Stimulated activated naive B cell treated with anti-CD40 and anti-IgM and Interleukin-4, amounts not matched to agents 10 μg/mL and 1 μg/mL and 100 μg/mL, for 72 hours (primary cell): Measurements from ENCODE around the gene MINDY4.
"Not testable (repeated sequence)": the region's sequence is repeated elsewhere in the genome, so short reads cannot be mapped to it uniquely, and the experiment has no call there.

Experiments
- ATAC-seq, 2 donors: fragments of 150-1000 bp; cut with Tn5 transposase; replicated peaks; 2 replicates each; pipeline ENCODE4 v1.10.0; 2021; ENCODE audit warnings: moderate library complexity in 1 of 2
- DNase-seq: peaks from one replicate; pipeline ENCODE4 v3.0.0; 2021
- H3K27ac Mint-ChIP-seq: one replicate; pipeline ENCODE4 v1.8.0; 2022; ENCODE audit warnings: mild to moderate bottlenecking, mixed read lengths
- H3K27me3 Mint-ChIP-seq, 2 donors: one replicate each; pipeline ENCODE4 v1.8.0; 2022; ENCODE audit warnings: mixed read lengths in 2 of 2
- H3K36me3 Mint-ChIP-seq, 2 donors: one replicate each; pipeline ENCODE4 v1.8.0; 2022; ENCODE audit warnings: mixed read lengths in 2 of 2, mild to moderate bottlenecking in 1 of 2
- H3K4me1 Mint-ChIP-seq, 2 donors: one replicate each; pipeline ENCODE4 v1.8.0; 2022; ENCODE audit warnings: mixed read lengths in 2 of 2, mild to moderate bottlenecking in 1 of 2
- H3K4me3 Mint-ChIP-seq, 2 donors: one replicate each; pipeline ENCODE4 v1.8.0; 2022; ENCODE audit warnings: mild to moderate bottlenecking in 2 of 2, mixed read lengths in 2 of 2, moderate library complexity in 1 of 2
- H3K9me3 Mint-ChIP-seq, 2 donors: one replicate each; pipeline ENCODE4 v1.8.0; 2022; ENCODE audit warnings: mixed read lengths in 2 of 2, mild to moderate bottlenecking in 1 of 2

The MINDY4 gene

DNA sequence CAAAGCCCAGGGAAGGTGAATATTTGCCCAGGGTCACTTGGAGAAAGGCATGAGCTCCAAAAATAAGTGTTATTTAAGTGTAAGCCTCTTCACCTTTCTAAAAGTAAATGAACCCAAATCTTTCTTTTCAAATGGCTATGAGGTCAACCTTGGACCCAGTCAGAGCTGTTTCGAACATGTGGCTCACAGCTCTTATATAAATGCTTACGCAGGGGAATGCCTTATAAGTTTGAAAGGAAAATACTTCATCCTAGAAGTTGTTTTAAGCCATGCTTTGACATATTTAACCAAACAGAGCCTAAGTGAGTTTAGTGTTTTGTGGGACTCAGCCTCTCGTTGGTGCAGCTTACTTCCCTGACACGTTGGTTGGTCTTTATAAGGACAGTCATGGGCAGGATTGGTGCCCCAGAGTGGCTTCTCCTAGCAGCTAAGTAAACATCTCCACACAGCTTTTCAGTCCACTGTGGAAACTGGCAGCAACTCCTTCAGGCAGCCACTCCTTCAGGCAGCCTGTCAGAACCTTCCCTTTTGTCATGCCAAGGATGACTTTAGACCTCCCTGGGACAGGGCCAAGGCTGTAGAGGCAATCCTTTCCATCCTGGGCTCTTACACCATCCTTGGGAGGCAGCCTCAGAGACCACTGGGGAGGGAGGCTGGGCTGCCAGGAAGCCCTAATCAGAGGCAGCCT is 43.6 kb downstream of the MINDY4 start:
- no peak for ATAC-seq
- peaks cover 0 to 5% of the 10 kb centered on the region in 2 donors for H3K4me1 Mint-ChIP-seq

DNA sequence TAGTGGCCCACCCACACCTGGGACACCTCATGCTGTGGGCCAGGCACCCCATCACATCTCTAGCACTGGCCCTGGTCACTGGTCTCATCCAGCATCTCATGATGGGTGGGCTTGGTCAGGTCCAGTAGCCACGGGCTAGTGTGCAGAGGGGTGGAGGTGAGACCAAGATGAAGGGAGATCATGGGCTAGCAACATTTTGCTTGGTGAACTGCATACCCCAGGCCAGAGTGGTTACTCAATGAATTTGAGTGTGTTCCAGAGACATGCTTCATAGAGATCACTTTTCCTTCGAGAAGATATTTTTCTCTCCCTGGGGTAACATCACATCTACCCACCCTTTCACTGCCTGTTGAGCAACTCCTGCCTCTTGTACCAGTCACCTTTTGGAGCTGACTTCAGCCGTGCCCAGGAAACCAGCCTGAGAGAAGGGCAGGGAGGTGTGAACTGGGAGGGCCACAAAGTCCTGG is 44.2 kb downstream of the MINDY4 start:
- peaks cover 0 to 5% of the 10 kb centered on the region in 2 donors for H3K4me1 Mint-ChIP-seq
- ATAC-seq: no peak
- no peak overlapping the region for H3K4me3 Mint-ChIP-seq
- no peaks in the 10 kb centered on the region for H3K27me3 Mint-ChIP-seq
- no peaks in the 10 kb centered on the region for H3K9me3 Mint-ChIP-seq
- no peak for DNase-seq
- no peaks in the 10 kb centered on the region for H3K36me3 Mint-ChIP-seq
- no peak overlapping the region for H3K27ac Mint-ChIP-seq

More for the DNA sequence above, 43.6 kb downstream of the MINDY4 start:
- DNase-seq: no peak
- Mint-ChIP-seq H3K27ac (no peak overlapping the region), H3K36me3 (no peaks in the 10 kb centered on the region), H3K27me3 (no peaks in the 10 kb centered on the region), H3K4me3 (no peak overlapping the region), H3K9me3 (no peaks in the 10 kb centered on the region)

DNA sequence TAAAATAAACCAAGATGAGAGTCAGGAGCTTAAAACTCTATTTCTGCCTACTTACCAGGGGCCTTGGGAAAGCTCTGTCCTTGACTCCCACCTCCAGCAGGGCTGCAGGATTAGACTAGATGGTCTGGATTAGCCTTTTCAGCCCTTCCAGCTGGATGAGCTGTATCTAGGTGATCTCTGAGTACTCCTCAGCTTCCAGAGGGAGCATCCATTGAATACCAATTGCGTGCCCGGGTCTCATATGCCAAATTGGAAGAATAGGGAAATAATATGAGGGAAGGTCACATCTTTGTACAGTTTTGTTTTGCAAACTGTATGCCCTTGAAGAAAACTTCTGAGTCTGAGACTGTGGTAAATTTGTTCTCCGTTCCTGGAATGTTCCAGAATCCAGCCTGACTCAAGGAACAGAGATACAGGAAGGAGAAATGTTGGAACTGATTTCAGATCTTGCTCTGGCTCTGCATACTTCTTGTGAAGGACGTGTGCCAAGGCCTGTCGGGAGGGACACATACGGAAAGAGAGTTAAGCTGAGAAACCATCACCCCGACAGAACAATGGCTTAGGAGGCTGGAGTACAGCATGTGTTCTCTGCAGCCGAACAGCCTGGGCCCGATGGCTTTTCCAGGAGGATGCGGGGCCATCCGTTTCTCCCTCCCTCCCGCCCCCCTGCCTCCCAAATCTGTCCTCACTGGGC is 44.9 kb downstream of the MINDY4 start:
- Mint-ChIP-seq H3K9me3 (no peaks in the 10 kb centered on the region), H3K36me3 (no peaks in the 10 kb centered on the region), H3K4me3 (no peak overlapping the region), H3K27ac (no peak overlapping the region), H3K4me1 (peaks cover 0 to 5% of the 10 kb centered on the region in 2 donors), H3K27me3 (no peaks in the 10 kb centered on the region)
- ATAC-seq (no peak), DNase-seq (no peak)

DNA sequence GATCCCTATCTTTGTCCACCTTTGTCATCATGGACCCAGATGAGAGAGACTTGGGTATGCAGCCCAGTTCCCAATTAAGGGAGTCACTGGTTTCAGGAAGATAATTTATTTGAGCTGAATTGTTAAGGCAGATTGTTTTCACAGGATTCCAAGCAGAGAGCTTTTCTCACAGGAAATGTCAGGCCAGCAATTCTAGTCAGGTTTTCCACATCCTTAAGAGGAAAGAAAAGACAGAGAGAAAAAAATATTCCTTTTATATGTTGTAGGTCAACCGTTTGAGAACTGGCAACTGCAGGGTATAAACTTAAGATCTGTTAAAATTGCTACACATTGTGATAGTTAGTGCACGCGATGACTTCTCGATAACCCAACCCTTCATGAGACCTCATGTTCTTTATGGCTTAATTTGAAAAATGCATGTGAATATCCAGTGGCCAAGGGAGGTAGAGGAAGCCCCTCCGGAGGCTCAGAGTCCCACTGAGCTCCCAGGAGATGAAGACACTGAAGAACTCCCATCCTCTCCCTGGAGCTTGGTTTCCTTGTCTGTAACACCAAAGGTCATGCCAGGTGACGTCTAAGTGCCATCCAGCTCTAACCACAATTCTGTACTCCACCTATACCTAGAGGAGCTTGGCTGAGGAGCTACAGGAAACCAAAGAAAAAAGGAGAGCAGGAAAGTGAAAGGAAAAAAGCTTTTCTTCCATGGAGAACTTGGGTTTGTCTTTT is 45.6 kb downstream of the MINDY4 start:
- DNase-seq (no peak), ATAC-seq (no peak)
- Mint-ChIP-seq H3K27me3 (no peaks in the 10 kb centered on the region), H3K4me1 (no peaks in the 10 kb centered on the region), H3K9me3 (no peaks in the 10 kb centered on the region), H3K4me3 (no peak overlapping the region), H3K36me3 (no peaks in the 10 kb centered on the region), H3K27ac (no peak overlapping the region)

- DNase-seq (no peak), ATAC-seq (no peak)
- Mint-ChIP-seq H3K27me3 (no peaks in the 10 kb centered on the region), H3K9me3 (no peaks in the 10 kb centered on the region), H3K4me1 (no peaks in the 10 kb centered on the region), H3K4me3 (no peak overlapping the region), H3K27ac (no peak overlapping the region), H3K36me3 (no peaks in the 10 kb centered on the region)
Observed at GRCh38 chr7:30817371-30817767, 46.2 kb downstream of the MINDY4 start.

- H3K9me3 Mint-ChIP-seq: peaks cover 6 to 7% of the 10 kb centered on the region in 2 donors
- H3K36me3 Mint-ChIP-seq: peaks cover 5 to 8% of the 10 kb centered on the region in 2 donors
- DNase-seq: no peak
- H3K27me3 Mint-ChIP-seq: peaks cover 0 to 3% of the 10 kb centered on the region in 2 donors
- ATAC-seq: no peak
- no peak overlapping the region for H3K27ac Mint-ChIP-seq
- no peak overlapping the region for H3K4me3 Mint-ChIP-seq
- H3K4me1 Mint-ChIP-seq: no peaks in the 10 kb centered on the region
Observed at GRCh38 chr7:30824821-30825720, 53.9 kb downstream of the MINDY4 start.

- peaks cover 11 to 13% of the 10 kb centered on the region in 2 donors for H3K9me3 Mint-ChIP-seq
- peaks cover 5 to 13% of the 10 kb centered on the region in 2 donors for H3K36me3 Mint-ChIP-seq
- H3K4me3 Mint-ChIP-seq: no peak overlapping the region
- H3K4me1 Mint-ChIP-seq: no peaks in the 10 kb centered on the region
- H3K27me3 Mint-ChIP-seq: peaks cover 0 to 3% of the 10 kb centered on the region in 2 donors
- DNase-seq (no peak), ATAC-seq (no peak)
- no peak overlapping the region for H3K27ac Mint-ChIP-seq
Observed at GRCh38 chr7:30826181-30826580, 55.0 kb downstream of the MINDY4 start.

- Mint-ChIP-seq H3K4me3 (no peak overlapping the region), H3K27me3 (peaks cover 0 to 3% of the 10 kb centered on the region in 2 donors), H3K4me1 (no peaks in the 10 kb centered on the region), H3K9me3 (peaks cover 22% of the 10 kb centered on the region in 2 donors), H3K36me3 (peaks cover 8 to 30% of the 10 kb centered on the region in 2 donors), H3K27ac (no peak overlapping the region)
- ATAC-seq (no peak), DNase-seq (no peak)
Observed at GRCh38 chr7:30828591-30828990, 57.4 kb downstream of the MINDY4 start.

DNA sequence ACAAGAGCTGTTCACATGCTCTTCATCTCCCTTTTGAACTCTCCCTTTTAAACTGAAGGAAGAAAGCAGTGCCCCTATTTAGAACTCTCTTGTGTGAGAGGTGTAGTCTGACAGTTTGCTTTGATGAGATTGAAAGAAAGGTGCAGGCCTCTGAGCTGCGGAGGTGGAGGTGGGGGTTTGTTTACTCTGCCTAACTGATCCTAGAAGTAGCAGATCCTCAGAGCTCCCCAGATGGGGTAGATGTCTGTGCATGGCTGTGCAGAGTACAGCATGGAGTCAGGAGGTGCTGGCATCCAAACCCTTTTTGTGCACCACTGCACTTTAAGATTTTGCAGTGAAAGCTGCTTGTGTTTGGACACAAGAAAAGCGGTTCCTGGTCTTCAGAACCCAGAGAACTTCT is 58.3 kb downstream of the MINDY4 start:
- no peak for DNase-seq
- Mint-ChIP-seq H3K4me1 (no peaks in the 10 kb centered on the region), H3K9me3 (peaks cover 22 to 24% of the 10 kb centered on the region in 2 donors), H3K27me3 (peaks cover 0 to 3% of the 10 kb centered on the region in 2 donors), H3K36me3 (peaks cover 8 to 30% of the 10 kb centered on the region in 2 donors), H3K4me3 (no peak overlapping the region), H3K27ac (no peak overlapping the region)
- ATAC-seq: no peak

DNA sequence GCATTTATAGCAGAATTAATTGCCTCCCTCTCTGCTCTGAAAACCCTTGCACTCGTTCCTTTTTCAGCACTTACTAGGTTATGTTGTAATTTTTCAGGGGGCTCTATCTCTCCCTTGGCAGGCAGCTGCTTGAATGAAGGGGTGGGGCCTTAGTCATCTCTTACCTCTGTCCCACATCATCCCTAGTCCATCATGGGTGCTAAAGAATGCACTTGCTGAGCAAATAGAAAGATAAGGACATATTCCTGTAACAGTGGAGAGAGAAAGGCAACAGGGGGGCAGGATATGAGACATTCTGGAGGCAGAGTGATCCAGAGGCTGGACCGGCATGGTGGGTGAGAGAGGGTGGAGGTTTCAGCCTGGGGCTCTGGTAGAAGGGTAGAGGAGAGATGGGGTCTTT is 60.0 kb downstream of the MINDY4 start:
- Mint-ChIP-seq H3K27ac (no peak overlapping the region), H3K27me3 (peaks cover 0 to 3% of the 10 kb centered on the region in 2 donors), H3K36me3 (peaks cover 8 to 35% of the 10 kb centered on the region in 2 donors), H3K9me3 (peaks cover 28 to 30% of the 10 kb centered on the region in 2 donors), H3K4me1 (no peaks in the 10 kb centered on the region), H3K4me3 (no peak overlapping the region)
- no peak for DNase-seq
- no peak for ATAC-seq

DNA sequence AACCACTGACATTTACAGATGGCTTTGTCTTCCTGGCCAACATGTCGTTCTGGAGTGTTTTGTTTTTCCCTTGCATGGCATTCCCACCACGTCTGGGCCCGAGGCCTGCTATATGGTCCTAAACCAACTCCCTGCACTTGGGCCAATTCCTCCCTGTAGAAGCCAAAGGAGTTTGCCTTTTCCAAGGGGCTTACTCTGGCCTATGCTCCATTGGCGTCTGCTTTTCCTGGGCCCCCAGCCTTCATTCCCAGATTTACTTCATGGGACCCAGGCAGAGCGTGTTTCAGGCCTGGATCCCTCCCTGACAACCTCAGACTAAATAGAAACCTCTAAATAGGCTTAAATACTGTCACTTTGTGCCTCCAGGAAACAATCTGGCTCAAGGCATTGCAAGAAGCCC is 60.7 kb downstream of the MINDY4 start:
- Mint-ChIP-seq H3K4me3 (no peak overlapping the region), H3K4me1 (no peaks in the 10 kb centered on the region), H3K27ac (no peak overlapping the region), H3K9me3 (peaks cover 28 to 30% of the 10 kb centered on the region in 2 donors), H3K27me3 (peaks cover 0 to under 1% of the 10 kb centered on the region in 2 donors), H3K36me3 (peaks cover 8 to 35% of the 10 kb centered on the region in 2 donors)
- no peak for DNase-seq
- no peak for ATAC-seq

- not testable (repeated sequence) for DNase-seq, ATAC-seq, H3K4me3 Mint-ChIP-seq, H3K27ac Mint-ChIP-seq, H3K27me3 Mint-ChIP-seq, H3K4me1 Mint-ChIP-seq
- peaks cover 8 to 35% of the 10 kb centered on the region in 2 donors for H3K36me3 Mint-ChIP-seq
- peaks cover 28 to 30% of the 10 kb centered on the region in 2 donors for H3K9me3 Mint-ChIP-seq
Observed at GRCh38 chr7:30834017-30834674, 62.9 kb downstream of the MINDY4 start.

DNA sequence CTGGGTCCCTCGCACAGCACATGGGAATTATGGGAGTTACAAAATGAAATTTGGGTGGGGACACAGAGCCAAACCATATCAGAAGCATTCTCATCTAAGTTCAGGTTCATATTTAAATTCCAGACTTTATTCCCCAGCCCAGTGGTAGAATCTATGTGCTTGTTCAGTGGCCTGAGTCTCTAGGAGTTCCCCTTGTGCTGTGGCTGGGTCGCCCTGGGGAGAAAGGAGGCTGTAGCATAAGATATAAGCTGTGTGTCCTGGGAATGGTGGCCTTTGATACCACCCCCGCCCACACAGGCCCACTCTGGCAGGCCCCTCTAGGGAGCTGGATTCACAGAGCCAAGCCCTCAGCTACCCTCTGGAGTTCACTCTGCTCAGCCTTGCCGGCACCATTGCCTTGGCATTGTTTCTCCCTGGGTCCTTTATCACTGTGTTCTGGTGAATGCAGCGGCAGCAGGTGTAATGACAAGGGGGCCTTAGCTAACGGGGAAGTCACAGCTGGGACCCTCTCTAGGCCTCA is 64.2 kb downstream of the MINDY4 start:
- no peak overlapping the region for H3K27ac Mint-ChIP-seq
- peaks cover 3 to 27% of the 10 kb centered on the region in 2 donors for H3K36me3 Mint-ChIP-seq
- ATAC-seq (no peak), DNase-seq (no peak)
- H3K9me3 Mint-ChIP-seq: peaks cover 20 to 23% of the 10 kb centered on the region in 2 donors
- no peak overlapping the region for H3K4me3 Mint-ChIP-seq
- H3K27me3 Mint-ChIP-seq: no peaks in the 10 kb centered on the region
- H3K4me1 Mint-ChIP-seq: no peaks in the 10 kb centered on the region
